GM23338 (cell line): ENCODE measurements around the gene TCL1A. TPM values are rescaled to one million over a fixed set of nuclear protein-coding genes. Genes with fewer than 3 reads are reported as not detected.

Experiments
- ATAC-seq: fragments of 200-7000 bp; cut with Tn5 transposase; 3 replicates; pipeline ENCODE4 v1.9.1; 2020
- DNase-seq: peaks from one replicate; pipeline ENCODE4 v3.0.0-alpha.2; 2015; ENCODE audit warnings: low spot score
- H2AFZ ChIP-seq: fragments of 200-600 bp; sonication (generic); 2 replicates; pipeline ENCODE4 v1.8.0; 2016; ENCODE audit warnings: antibody characterized with exemption, mild to moderate bottlenecking, moderate library complexity
- H3F3A ChIP-seq: fragments of 200-600 bp; sonication (generic); replicated peaks from 2 replicates; pipeline ENCODE4 v1.8.0; 2017; ENCODE audit warnings: antibody characterized with exemption, mixed run types, low read depth
- H3K27ac ChIP-seq: fragments of 200-600 bp; sonication (generic); 2 replicates; pipeline ENCODE4 v1.6.1; 2016; ENCODE audit warnings: low read depth
- H3K27me3 ChIP-seq: fragments of 200-600 bp; sonication (generic); 2 replicates; pipeline ENCODE4 v1.8.0; 2016; ENCODE audit warnings: mild to moderate bottlenecking, mixed run types, moderate library complexity; ENCODE audit not compliant: insufficient read depth
- H3K36me3 ChIP-seq: fragments of 200-600 bp; sonication (generic); 2 replicates; pipeline ENCODE4 v1.8.0; 2016; ENCODE audit warnings: mild to moderate bottlenecking; ENCODE audit not compliant: insufficient read depth
- H3K4me1 ChIP-seq: fragments of 200-600 bp; sonication (generic); 2 replicates; pipeline ENCODE4 v1.8.0; 2016; ENCODE audit warnings: mild to moderate bottlenecking, moderate library complexity; ENCODE audit not compliant: insufficient read depth
- H3K4me2 ChIP-seq: fragments of 200-600 bp; sonication (generic); 2 replicates; pipeline ENCODE4 v1.7.1; 2017; ENCODE audit warnings: mixed run types
- H3K4me3 ChIP-seq: fragments of 200-600 bp; sonication (generic); 2 replicates; pipeline ENCODE4 v1.6.1; 2016; ENCODE audit warnings: mixed run types
- H3K79me2 ChIP-seq: fragments of 200-600 bp; sonication (generic); replicated peaks from 2 replicates; pipeline ENCODE4 v1.8.0; 2017; ENCODE audit warnings: mild to moderate bottlenecking; ENCODE audit not compliant: insufficient read depth
- H3K9me2 ChIP-seq: fragments of 200-600 bp; sonication (generic); 2 replicates; pipeline ENCODE4 v1.8.0; 2017; ENCODE audit not compliant: insufficient read depth
- H4K20me1 ChIP-seq: fragments of 200-600 bp; sonication (generic); replicated peaks from 2 replicates; pipeline ENCODE4 v1.8.0; 2017; ENCODE audit warnings: mild to moderate bottlenecking; ENCODE audit not compliant: insufficient read depth
- H3K27ac Mint-ChIP-seq: 2 replicates; pipeline ENCODE4 v1.8.0; 2020; ENCODE audit warnings: inconsistent platforms, mild to moderate bottlenecking, moderate library complexity, mixed read lengths
- H3K27me3 Mint-ChIP-seq: 3 replicates; pipeline ENCODE4 v1.8.0; 2022; ENCODE audit warnings: low read depth, mild to moderate bottlenecking, moderate library complexity, mixed read lengths, inconsistent platforms; ENCODE audit not compliant: insufficient read depth, poor library complexity
- H3K36me3 Mint-ChIP-seq: 3 replicates; pipeline ENCODE4 v1.8.0; 2021; ENCODE audit warnings: low read depth, mild to moderate bottlenecking, inconsistent platforms, moderate library complexity, mixed read lengths
- H3K4me1 Mint-ChIP-seq: 3 replicates; pipeline ENCODE4 v1.8.0; 2020; ENCODE audit warnings: mild to moderate bottlenecking, inconsistent platforms, mixed read lengths
- H3K4me3 Mint-ChIP-seq: 3 replicates; pipeline ENCODE4 v1.8.0; 2021; ENCODE audit warnings: moderate library complexity, mild to moderate bottlenecking, inconsistent platforms, mixed read lengths
- H3K9me3 Mint-ChIP-seq: 3 replicates; pipeline ENCODE4 v1.8.0; 2020; ENCODE audit warnings: moderate library complexity, mild to moderate bottlenecking, inconsistent platforms, mixed read lengths
- CREB1 ChIP-seq: fragments of 250-450 bp; sonication (Bioruptor Pico); IDR thresholded peaks from 2 replicates; pipeline ENCODE4 v1.5.0; 2020; ENCODE audit warnings: low read depth, mild to moderate bottlenecking, moderate library complexity
- EZH2phosphoT487 ChIP-seq: fragments of 200-600 bp; sonication (generic); IDR thresholded peaks from one replicate; pipeline ENCODE4 v1.8.1; 2018; ENCODE audit warnings: antibody characterized with exemption; ENCODE audit not compliant: unreplicated experiment
- JUNB ChIP-seq: IDR thresholded peaks from one replicate; pipeline ENCODE4 v1.6.1; 2016; ENCODE audit warnings: antibody characterized with exemption; ENCODE audit not compliant: unreplicated experiment
- NANOG ChIP-seq: IDR thresholded peaks from 2 replicates; pipeline ENCODE4 v1.6.1; 2016; ENCODE audit warnings: antibody characterized with exemption, borderline replicate concordance
- POLR2AphosphoS5 ChIP-seq: IDR thresholded peaks from 2 replicates; pipeline ENCODE4 v1.6.1; 2016; ENCODE audit warnings: antibody characterized with exemption, low read depth
- STAT1 ChIP-seq: IDR thresholded peaks from one replicate; pipeline ENCODE4 v1.6.1; 2016; ENCODE audit warnings: antibody characterized with exemption; ENCODE audit not compliant: unreplicated experiment
- ZNF114 ChIP-seq: fragments of 250-450 bp; sonication (Bioruptor Pico); IDR thresholded peaks from 2 replicates; pipeline ENCODE4 v1.5.0; 2020; ENCODE audit warnings: mild to moderate bottlenecking, moderate library complexity
- ZNF331 ChIP-seq: fragments of 250-450 bp; sonication (Bioruptor Pico); IDR thresholded peaks from 2 replicates; pipeline ENCODE4 v1.5.0; 2020; ENCODE audit warnings: low read depth, mild to moderate bottlenecking, moderate library complexity
- polyA plus RNA-seq: library from polyadenylated mRNA; unstranded; fragments of >200 nt; fragmentation: Nextera tagmentation; extraction: Ambion mirVana; gene quantifications from 2 replicates; pipeline ENCODE4 v1.2.1, GENCODE V29; 2016
- total RNA-seq: library from RNA; depleted of rRNA; stranded (reverse); fragments of >200 nt; shearing (Covaris generic); gene quantifications from 2 replicates; pipeline ENCODE4 v1.2.3, GENCODE V29; 2014
- TF ChIP-seq, protein P1 (sequence below): IDR thresholded peaks from one replicate; pipeline ENCODE4 v1.6.1; 2018; ENCODE audit warnings: antibody characterized with exemption; ENCODE audit not compliant: unreplicated experiment
- TF ChIP-seq, protein P2 (sequence below): IDR thresholded peaks from 2 replicates; pipeline ENCODE4 v1.6.1; 2016; ENCODE audit warnings: antibody characterized with exemption
- TF ChIP-seq, protein P3 (sequence below), 2 experiments: fragments of 200-600 bp in 1 of 2; sonication (generic) in 1 of 2; conservative IDR thresholded peaks; 2 replicates each; pipeline versions ENCODE4 v1.5.1 to v1.6.1; 2016 to 2017; ENCODE audit warnings: antibody characterized with exemption in 2 of 2, low read depth in 2 of 2, mild to moderate bottlenecking in 2 of 2, moderate library complexity in 1 of 2
- TF ChIP-seq, protein P4 (sequence below): fragments of 250-450 bp; sonication (Bioruptor Pico); IDR thresholded peaks from 2 replicates; pipeline ENCODE4 v1.5.0; 2020; ENCODE audit warnings: mild to moderate bottlenecking, moderate library complexity

The TCL1A gene
- total and polyA plus RNA-seq, 2 experiments from 2014 or later = 3.6 to 5.3 TPM

DNA sequence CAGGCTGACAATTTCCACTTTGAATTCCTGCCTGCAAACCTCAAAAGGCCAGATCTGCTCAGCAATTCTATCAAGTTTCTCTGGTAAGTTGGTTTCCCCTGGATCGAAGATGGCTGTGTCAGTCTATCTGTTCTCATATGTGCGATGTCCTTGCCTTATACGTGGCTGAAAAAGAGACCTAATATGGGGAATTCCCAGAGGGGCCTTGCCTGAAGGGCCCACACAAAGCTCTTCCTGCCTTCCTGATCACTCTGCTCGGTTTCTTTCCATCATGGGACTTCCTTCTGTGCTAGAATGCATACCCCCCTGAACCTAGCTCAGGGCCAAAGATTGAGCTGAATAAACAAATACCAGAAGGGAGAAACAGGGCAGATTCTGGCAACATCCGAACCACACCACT lies 14.5 kb downstream of the TCL1A start (continued):
- TF ChIP-seq, protein P1, sequence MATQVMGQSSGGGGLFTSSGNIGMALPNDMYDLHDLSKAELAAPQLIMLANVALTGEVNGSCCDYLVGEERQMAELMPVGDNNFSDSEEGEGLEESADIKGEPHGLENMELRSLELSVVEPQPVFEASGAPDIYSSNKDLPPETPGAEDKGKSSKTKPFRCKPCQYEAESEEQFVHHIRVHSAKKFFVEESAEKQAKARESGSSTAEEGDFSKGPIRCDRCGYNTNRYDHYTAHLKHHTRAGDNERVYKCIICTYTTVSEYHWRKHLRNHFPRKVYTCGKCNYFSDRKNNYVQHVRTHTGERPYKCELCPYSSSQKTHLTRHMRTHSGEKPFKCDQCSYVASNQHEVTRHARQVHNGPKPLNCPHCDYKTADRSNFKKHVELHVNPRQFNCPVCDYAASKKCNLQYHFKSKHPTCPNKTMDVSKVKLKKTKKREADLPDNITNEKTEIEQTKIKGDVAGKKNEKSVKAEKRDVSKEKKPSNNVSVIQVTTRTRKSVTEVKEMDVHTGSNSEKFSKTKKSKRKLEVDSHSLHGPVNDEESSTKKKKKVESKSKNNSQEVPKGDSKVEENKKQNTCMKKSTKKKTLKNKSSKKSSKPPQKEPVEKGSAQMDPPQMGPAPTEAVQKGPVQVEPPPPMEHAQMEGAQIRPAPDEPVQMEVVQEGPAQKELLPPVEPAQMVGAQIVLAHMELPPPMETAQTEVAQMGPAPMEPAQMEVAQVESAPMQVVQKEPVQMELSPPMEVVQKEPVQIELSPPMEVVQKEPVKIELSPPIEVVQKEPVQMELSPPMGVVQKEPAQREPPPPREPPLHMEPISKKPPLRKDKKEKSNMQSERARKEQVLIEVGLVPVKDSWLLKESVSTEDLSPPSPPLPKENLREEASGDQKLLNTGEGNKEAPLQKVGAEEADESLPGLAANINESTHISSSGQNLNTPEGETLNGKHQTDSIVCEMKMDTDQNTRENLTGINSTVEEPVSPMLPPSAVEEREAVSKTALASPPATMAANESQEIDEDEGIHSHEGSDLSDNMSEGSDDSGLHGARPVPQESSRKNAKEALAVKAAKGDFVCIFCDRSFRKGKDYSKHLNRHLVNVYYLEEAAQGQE = no peak

DNA sequence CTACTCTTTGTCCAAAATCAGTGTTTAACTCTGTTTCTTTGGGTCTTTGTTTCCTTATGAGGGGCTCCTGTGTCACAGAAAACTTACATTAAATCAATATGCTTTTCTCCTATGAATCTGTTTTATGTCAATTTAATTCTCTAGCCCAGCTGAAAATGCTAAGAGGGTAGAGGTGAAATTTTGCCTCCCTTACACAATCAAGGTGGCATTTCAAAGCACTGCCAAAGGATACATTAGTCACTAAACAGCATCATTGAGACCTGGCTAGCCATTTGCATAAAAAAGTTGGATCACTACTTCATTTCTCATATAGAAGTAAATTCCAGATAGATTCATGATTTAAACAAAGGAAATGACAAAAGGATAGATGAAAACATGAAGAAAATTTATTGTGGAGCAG lies 15.6 kb downstream of the TCL1A start:
- H3K9me3 Mint-ChIP-seq = no peaks in the 10 kb centered on the region
- H3K79me2 ChIP-seq = no peaks in the 10 kb centered on the region
- no peak overlapping the region for H3K4me3 ChIP-seq
- H3K4me3 Mint-ChIP-seq = no peak overlapping the region
- DNase-seq (no peak), ATAC-seq (no peak)
- no peak overlapping the region for H3K4me2 ChIP-seq
- H3K4me1 ChIP-seq = peaks cover 37% of the 10 kb centered on the region
- peaks cover 76% of the 10 kb centered on the region for H3K27me3 ChIP-seq
- H3K27me3 Mint-ChIP-seq = peaks cover 69% of the 10 kb centered on the region
- no peak overlapping the region for H2AFZ ChIP-seq
- H3F3A ChIP-seq = no peaks in the 10 kb centered on the region; the same call in 1 of the 2 replicates
- H3K36me3 Mint-ChIP-seq = no peaks in the 10 kb centered on the region
- no peak overlapping the region for H3K27ac ChIP-seq
- H3K9me2 ChIP-seq = no peaks in the 10 kb centered on the region
- no peak overlapping the region for H3K27ac Mint-ChIP-seq
- peaks cover 28% of the 10 kb centered on the region for H3K4me1 Mint-ChIP-seq
- no peaks in the 10 kb centered on the region for H3K36me3 ChIP-seq
- no peaks in the 10 kb centered on the region; the same call in 1 of the 2 replicates for H4K20me1 ChIP-seq
- no peak for TF ChIP-seq ZNF331 (CRISPR knock-in tag)
- no peak for TF ChIP-seq CREB1 (CRISPR knock-in tag)
- TF ChIP-seq POLR2AphosphoS5 = no peak
- TF ChIP-seq NANOG = no peak
- TF ChIP-seq EZH2phosphoT487 = no peak
- TF ChIP-seq, protein P2, sequence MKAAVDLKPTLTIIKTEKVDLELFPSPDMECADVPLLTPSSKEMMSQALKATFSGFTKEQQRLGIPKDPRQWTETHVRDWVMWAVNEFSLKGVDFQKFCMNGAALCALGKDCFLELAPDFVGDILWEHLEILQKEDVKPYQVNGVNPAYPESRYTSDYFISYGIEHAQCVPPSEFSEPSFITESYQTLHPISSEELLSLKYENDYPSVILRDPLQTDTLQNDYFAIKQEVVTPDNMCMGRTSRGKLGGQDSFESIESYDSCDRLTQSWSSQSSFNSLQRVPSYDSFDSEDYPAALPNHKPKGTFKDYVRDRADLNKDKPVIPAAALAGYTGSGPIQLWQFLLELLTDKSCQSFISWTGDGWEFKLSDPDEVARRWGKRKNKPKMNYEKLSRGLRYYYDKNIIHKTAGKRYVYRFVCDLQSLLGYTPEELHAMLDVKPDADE = no peak
- TF ChIP-seq, protein P3, sequence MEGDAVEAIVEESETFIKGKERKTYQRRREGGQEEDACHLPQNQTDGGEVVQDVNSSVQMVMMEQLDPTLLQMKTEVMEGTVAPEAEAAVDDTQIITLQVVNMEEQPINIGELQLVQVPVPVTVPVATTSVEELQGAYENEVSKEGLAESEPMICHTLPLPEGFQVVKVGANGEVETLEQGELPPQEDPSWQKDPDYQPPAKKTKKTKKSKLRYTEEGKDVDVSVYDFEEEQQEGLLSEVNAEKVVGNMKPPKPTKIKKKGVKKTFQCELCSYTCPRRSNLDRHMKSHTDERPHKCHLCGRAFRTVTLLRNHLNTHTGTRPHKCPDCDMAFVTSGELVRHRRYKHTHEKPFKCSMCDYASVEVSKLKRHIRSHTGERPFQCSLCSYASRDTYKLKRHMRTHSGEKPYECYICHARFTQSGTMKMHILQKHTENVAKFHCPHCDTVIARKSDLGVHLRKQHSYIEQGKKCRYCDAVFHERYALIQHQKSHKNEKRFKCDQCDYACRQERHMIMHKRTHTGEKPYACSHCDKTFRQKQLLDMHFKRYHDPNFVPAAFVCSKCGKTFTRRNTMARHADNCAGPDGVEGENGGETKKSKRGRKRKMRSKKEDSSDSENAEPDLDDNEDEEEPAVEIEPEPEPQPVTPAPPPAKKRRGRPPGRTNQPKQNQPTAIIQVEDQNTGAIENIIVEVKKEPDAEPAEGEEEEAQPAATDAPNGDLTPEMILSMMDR (conservative IDR thresholded peaks at IDR 0.05; ENCODE audit: low read depth in 2 of 2) = no peak
- no peak for TF ChIP-seq ZNF114 (CRISPR knock-in tag)
- no peak for TF ChIP-seq JUNB
- TF ChIP-seq, protein P4, sequence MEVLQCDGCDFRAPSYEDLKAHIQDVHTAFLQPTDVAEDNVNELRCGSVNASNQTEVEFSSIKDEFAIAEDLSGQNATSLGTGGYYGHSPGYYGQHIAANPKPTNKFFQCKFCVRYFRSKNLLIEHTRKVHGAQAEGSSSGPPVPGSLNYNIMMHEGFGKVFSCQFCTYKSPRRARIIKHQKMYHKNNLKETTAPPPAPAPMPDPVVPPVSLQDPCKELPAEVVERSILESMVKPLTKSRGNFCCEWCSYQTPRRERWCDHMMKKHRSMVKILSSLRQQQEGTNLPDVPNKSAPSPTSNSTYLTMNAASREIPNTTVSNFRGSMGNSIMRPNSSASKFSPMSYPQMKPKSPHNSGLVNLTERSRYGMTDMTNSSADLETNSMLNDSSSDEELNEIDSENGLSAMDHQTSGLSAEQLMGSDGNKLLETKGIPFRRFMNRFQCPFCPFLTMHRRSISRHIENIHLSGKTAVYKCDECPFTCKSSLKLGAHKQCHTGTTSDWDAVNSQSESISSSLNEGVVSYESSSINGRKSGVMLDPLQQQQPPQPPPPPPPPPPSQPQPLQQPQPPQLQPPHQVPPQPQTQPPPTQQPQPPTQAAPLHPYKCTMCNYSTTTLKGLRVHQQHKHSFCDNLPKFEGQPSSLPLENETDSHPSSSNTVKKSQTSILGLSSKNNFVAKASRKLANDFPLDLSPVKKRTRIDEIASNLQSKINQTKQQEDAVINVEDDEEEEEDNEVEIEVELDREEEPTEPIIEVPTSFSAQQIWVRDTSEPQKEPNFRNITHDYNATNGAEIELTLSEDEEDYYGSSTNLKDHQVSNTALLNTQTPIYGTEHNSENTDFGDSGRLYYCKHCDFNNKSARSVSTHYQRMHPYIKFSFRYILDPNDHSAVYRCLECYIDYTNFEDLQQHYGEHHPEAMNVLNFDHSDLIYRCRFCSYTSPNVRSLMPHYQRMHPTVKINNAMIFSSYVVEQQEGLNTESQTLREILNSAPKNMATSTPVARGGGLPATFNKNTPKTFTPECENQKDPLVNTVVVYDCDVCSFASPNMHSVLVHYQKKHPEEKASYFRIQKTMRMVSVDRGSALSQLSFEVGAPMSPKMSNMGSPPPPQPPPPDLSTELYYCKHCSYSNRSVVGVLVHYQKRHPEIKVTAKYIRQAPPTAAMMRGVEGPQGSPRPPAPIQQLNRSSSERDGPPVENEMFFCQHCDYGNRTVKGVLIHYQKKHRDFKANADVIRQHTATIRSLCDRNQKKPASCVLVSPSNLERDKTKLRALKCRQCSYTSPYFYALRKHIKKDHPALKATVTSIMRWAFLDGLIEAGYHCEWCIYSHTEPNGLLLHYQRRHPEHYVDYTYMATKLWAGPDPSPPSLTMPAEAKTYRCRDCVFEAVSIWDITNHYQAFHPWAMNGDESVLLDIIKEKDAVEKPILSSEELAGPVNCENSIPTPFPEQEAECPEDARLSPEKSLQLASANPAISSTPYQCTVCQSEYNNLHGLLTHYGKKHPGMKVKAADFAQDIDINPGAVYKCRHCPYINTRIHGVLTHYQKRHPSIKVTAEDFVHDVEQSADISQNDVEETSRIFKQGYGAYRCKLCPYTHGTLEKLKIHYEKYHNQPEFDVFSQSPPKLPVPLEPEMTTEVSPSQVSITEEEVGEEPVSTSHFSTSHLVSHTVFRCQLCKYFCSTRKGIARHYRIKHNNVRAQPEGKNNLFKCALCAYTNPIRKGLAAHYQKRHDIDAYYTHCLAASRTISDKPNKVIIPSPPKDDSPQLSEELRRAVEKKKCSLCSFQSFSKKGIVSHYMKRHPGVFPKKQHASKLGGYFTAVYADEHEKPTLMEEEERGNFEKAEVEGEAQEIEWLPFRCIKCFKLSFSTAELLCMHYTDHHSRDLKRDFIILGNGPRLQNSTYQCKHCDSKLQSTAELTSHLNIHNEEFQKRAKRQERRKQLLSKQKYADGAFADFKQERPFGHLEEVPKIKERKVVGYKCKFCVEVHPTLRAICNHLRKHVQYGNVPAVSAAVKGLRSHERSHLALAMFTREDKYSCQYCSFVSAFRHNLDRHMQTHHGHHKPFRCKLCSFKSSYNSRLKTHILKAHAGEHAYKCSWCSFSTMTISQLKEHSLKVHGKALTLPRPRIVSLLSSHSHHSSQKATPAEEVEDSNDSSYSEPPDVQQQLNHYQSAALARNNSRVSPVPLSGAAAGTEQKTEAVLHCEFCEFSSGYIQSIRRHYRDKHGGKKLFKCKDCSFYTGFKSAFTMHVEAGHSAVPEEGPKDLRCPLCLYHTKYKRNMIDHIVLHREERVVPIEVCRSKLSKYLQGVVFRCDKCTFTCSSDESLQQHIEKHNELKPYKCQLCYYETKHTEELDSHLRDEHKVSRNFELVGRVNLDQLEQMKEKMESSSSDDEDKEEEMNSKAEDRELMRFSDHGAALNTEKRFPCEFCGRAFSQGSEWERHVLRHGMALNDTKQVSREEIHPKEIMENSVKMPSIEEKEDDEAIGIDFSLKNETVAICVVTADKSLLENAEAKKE (CRISPR knock-in tag) = no peak
- TF ChIP-seq STAT1 = no peak
